Inflammatory macrophage (primary cell): Measurements from ENCODE around the gene CABP4.
"Not testable (repeated sequence)": the region's sequence is repeated elsewhere in the genome, so short reads cannot be mapped to it uniquely, and the experiment has no call there.

Source experiments
- DNase-seq, 2 donors: peaks; one replicate each; pipeline ENCODE4 v3.0.0-alpha.2; 2020 to 2022

Gene CABP4

DNA sequence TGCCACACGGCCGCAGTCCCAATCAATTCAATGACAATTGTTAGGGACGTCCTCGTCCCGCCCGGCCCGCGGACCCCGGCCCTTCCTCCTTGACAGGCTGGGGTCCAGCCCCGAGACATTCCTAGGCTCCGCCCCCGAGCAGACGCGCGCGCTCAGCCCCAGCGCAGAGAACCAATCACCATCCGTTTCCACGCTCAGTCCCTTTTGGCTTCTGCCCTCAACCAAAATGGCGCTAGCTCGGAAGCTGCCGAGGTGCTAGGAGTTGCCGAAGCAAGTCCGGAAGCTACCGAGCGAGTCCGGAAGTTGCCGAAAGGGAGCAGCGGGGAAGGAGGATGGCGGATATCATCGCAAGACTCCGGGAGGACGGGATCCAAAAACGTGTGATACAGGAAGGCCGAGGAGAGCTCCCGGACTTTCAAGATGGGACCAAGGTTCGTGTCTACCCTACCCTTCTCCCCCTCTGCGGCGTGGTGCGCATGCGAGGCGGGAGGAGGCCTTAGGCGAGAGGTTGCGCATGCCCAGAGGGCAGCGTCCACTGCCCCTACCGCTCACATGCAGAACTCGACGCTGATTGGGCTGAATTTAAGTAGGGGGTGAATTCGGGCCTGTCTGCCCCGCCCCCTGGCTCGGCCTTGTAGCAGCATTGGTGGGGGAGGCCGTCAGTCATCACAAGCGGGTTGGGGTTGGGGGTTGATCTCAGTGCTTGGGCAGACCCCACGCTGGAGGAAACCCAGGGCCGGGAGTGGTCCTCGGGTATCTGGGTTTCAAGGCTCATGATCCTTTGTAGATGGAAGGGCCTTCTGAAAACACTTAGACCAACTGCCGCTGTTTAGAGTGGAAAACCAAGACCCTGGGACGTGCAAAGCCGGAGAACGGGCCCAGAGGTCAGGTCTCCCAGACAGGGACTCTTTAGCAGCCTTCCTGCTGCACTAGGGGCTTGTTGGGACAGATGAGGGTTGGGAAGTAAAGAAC is 28.0 kb downstream of the CABP4 start, which contains the start of gene AIP:
TSS of gene AIP (plus strand) at position 200 of the 972 bp plus-strand sequence. CDS start at position 333, 133 bp downstream.
- peak; percentile 99 for DNase-seq

DNA sequence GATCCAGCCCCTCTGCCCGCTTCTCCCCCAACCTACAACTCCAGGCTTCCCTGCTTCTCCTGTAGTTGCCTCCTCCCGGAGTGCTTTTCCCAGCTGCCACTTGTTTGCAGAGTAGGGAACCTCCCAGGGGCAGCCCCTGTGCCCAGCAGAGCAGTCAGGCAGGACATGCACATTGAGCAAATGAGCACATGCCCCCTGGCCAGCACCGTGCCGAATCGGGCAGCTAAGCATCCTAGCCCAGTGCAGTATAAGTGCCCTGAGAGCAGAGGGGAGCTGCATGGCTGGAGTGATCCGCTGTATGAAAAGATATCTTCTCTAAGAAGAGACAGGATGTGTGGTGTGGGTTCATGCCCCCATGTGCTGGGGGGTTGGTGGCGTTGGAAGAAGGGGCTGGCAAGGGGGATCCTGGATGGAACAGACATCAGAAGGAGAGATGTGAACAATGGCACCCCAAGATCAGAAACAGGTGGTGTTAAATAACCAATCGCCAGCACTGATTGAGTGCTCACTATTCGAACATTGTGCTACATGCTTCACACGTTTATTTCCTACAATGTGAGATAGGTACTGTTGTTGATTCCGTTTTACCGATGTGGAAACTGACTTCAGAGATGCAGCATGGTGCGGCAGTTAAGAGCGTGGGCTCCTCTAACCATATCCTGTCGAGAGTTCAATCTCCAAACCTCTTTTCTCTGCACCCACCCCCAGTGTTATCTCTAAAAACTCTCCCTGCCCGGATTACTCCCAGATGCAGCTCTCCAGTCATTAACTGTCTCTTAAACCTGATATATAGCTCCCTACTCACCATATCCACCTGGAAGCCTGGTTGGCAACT is 28.9 kb downstream of the CABP4 start:
- DNase-seq = no peak

DNA sequence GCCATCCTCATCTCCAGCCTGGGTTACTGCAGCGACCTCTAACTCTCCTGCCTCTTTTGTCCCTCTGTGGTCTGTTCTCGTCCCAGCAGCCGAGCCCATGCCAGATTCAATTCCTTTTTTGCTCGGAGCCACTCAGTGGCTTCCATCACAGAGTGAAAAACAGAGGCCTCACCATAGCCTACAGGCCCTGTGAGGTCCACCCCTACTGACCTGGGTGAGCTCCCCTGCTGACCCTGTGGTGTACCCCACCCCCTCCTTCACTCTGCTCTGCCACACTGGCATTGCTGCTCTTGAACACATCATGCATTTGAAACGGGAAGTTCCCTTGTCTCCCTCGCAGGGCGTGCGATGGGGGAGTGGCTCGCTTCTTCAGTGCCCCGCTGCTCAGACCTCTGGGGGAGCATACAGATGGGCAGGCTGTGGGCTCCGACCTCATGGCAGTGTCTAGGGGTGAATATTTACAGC is 29.7 kb downstream of the CABP4 start:
- peak; percentile 60 to 68 for DNase-seq

DNA sequence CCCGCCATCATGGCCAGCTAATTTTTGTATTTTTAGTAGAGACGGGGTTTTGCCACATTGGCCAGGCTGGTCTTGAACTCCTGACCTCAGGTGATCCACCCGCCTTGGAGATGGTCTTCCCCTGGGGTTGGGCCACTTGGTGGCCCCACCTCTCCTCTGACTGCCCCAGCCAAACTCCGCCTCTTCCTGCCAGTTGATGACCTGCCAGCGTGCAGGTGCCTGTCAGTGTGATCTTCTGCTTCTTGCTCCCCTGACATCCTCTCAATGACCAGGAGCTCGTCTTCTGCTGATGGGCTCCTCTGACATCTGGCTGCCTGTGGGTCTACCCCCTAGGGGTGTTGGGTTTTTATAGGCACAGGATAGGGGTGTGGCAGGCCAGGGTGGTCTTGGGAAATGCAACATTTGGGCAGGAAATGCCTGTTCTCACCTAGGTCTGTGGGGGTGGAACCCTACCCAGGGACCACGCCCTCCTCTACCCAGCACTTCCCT is 30.8 kb downstream of the CABP4 start:
- not testable (repeated sequence) for DNase-seq

DNA sequence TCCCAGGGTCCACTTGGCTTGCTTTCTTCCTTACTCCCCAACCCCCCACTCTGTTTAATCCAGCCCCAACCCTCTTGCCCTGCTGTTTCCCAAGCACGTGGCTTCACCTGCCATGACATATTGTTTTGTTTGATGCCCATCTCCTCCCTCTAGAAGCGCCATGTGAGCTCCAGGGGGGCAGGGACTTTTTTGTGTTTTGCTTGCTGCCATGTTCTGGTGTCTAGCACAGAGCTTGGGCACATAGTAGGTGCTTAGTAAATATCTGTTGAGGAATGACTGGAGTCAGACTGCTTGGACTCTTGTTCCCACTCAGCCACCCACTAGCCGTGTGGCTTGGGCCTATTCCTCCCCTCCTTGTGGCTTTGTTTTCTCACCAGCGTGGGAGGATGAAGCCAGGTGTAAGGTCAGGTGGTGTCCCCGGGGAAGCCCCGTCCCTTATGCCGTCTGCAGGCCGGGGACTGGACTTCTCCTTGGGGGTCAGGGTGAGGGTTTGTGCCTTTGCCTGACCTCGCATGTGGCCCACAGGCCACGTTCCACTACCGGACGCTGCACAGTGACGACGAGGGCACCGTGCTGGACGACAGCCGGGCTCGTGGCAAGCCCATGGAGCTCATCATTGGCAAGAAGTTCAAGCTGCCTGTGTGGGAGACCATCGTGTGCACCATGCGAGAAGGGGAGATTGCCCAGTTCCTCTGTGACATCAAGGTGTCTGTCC is 31.5 kb downstream of the CABP4 start:
- no peak for DNase-seq

DNA sequence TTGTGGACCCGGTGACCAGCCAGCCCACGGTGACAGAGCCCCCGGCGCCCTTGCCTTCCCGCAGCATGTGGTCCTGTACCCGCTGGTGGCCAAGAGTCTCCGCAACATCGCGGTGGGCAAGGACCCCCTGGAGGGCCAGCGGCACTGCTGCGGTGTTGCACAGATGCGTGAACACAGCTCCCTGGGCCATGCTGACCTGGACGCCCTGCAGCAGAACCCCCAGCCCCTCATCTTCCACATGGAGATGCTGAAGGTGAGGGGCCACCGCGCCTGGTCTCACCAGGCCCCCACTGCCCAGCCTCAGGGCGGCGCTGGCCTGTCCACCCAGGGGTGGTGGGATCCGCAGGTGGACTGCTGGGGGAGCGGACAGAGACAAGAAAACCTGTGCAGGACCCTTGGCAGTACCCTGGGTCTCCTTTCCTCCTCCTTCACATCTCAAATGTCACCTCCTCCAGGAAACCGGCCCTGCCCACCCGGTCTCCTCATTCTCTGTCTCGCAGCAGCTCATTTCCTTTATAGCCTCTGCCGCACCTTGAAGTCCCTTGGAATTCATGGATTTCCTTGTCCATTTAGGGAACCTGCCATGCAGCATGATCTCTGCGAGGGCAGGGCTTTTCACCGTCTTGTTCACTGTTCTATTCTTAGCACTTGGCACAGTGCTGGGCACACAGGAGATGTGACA is 34.2 kb downstream of the CABP4 start:
- no peak for DNase-seq

DNA sequence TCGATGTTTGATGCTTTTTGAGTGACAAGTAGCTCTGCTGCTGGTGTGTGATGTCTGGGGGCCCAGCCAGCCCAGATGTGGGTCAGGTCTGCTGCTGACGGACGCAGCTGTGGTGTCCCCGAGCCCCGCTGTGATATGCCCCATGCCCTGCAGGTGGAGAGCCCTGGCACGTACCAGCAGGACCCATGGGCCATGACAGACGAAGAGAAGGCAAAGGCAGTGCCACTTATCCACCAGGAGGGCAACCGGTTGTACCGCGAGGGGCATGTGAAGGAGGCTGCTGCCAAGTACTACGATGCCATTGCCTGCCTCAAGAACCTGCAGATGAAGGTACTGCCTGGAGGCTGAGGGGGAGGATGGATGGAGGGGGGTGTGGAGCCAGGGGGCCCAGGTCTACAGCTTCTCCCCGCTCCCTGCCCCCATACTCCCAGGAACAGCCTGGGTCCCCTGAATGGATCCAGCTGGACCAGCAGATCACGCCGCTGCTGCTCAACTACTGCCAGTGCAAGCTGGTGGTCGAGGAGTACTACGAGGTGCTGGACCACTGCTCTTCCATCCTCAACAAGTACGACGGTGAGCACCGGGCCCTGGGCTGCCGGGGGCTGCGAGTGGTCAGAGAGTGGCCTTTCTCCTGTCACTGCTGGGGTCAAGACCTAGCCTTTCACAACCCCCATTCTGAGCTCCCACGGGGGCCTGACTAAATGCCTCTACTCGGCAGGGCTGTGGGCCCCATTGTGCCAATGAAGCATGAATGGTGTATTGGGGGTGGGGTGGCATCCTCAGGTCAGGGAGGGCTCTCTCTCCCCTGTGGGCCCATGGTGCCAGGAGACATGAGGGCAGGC is 35.0 kb downstream of the CABP4 start:
- DNase-seq = no peak

DNA sequence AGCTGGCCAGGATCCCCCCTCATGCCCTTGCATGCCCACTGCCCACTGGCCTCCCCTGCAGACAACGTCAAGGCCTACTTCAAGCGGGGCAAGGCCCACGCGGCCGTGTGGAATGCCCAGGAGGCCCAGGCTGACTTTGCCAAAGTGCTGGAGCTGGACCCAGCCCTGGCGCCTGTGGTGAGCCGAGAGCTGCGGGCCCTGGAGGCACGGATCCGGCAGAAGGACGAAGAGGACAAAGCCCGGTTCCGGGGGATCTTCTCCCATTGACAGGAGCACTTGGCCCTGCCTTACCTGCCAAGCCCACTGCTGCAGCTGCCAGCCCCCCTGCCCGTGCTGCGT is 35.5 kb downstream of the CABP4 start:
- DNase-seq = no peak

DNA sequence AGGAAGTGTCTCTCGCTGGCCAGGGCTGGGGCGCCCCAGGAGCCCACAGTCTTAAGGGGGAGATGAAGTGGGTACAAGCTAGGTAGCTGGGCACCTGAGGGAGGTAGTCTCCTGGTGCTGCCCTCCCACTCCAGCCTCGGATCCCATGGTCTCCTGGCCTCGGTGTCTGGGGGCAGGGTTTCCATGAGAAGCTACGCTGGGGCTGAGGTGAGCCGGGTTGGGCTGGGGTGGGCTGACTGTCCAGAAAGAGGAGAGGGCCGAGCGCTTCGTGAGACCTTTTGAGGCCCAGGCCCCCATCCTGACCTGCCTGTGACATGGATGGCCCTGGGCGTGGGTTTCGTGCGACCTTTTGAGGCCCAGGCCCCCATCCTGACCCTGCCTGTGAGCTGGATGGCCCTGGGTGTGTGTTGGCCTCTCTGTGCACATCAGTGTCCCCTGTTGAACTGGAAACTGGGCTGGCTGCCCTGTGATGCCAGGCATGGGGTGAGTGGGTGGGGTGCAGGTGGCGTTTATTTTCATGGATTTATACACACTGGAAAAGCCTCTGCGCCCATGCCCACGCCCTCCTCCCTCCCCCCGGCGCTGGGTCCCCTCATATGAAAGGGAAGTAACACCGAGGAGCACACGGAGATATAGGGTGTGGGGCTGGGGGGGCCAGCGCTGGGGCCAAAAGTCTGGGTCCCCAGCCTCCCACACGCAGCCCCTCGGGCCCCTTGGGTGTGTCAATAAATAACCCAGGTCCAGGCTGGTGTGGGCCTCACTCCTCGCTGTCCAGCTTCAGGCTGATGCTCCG is 36.3 kb downstream of the CABP4 start:
- DNase-seq = no peak

DNA sequence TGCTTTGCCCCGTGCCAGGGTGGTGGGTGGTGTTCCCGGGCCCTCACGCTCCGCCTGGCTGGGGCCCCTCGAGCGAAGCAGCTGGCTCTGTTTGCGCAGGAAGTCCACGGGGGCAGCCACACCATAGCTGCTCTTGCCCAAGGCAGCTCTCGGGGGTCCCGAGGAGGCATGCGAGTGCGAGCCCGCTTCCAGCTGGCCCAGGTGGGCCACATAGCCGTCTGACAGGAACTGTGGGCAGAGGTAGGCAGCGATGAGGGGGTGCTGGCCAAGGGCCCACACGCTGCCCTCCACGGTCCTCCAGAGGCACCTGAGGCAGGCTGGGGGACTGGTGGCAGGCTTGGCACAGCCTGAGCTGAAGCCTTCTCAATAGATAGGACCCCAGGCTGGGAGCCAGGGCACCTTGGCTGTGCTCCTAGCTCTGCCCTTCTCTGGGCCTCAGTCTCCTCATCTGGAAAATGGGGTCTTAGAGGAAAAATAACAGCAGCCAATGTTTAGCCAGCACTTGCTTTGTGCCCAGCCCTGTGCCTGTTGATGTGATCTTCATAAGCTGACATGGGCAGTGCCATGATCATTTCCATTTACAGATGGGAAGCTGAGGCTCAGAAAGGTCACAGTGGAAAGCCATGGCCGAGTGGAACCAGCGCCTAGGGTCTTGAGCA is 37.0 kb downstream of the CABP4 start:
- DNase-seq = no peak

DNA sequence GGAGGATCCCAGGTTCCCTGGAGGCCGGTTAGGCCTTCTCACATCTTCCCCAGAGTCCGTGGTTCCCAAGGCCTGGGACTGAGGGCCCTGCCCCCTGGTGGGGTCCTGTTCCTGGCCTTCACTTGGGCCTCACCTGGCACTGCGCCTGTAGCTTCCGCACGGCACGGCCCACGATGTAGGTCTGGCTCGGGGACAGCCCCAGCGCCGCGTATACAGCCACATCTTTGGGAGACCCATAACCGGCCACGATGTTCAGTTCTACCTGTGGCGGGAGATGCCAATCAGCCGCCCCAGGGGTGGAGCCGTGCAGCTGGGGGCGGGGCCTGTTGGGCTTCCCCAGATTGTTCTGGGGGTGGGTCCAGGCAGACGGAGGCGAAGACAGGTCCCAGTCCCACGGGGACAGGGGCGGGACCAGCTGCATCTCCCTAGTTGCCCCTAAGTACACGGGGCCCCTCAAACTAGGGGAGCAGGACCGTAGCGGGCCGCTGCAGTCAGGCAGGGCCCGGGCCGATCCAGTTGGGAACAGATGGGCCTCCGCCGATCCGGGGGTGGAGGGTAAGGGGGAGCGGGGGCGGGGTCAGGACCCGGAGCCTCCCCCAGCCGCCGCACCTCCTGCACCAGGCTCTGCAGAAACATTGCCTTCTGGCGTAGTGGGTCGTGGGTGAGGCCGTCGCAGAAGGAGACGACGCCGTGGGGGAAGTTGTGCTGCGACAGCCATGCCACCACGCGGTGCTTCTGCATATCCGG is 37.8 kb downstream of the CABP4 start:
- no peak for DNase-seq

DNA sequence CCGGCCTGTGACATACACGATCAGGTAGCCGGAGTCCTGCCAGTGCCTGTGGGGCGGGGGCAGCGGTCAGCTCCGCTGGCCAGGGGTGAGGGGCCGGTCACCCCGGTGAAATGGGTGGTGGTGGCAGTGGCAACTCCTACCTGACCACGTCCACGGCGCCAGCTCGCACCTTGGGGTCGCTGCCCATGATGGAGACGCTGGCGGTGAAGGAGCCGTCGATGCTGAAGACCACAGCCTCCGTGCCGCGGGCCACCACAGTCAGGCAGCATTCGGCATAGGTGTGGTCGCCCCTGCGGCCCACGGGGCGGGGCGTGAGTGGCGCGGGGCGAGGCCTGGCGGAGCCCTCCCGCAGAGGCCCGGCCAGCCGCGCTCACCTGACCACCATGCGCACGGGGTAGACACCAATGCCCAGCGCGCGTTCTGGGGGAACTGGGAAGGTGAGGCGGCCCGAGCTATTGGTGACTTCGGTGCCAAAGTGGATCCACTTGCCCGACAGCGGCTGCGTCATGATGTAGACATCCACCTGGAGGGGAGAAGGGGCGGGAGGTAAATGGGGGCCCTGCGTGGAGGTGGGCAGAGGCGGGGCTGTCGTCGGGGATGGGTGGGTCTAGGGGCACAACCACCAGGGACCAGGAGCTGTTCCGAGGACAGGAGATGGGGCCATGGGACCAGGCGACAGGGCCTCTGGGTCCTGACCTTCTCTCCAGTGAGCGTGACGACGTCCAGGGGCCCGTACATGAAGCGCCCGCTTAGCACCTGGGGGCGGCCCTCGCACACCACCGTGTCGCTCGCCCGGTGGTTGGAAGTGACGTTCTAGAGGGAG is 38.6 kb downstream of the CABP4 start:
- no peak for DNase-seq

DNA sequence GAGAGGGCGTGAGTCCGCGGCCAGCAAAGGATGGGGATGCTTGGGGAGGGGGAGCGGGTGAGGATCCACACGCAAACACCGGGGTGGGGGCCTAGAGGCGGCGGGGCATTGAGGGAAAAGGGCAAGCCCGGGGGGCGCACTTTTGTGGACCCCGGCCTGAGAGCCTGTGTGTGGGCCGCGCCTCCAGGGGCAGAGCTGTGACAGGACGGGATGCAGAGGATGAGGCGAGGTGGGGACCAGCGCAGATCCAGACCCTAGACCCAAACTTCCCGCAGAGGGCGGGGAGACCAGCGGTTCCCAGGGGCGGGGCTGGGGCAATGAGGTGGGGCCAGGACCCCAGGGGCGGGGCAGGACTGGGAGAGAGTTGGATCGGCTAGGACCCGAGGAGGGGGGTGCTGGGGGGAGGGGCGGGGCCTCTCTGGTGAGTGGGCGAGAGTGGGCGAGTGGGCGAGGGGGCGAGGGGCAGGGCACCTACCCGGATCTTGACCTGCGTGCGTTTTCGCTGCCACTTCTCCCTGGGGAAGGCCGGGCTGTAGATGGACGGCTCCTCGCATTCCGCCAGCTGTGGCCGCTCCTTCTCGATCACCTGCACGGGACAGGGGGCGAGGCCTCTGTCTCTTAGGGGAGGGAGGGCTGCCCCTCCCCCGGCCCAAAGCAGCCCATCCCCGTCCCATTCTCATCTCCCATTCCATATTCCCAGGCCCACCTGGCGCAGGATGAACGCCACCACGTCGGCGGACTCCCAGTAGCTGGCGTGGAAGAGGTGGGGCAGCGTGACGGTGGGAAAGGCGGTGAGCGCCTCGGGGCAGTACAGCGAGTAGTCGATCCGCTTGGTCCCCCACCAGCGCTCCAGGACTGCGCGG is 39.4 kb downstream of the CABP4 start:
- DNase-seq = no peak

DNA sequence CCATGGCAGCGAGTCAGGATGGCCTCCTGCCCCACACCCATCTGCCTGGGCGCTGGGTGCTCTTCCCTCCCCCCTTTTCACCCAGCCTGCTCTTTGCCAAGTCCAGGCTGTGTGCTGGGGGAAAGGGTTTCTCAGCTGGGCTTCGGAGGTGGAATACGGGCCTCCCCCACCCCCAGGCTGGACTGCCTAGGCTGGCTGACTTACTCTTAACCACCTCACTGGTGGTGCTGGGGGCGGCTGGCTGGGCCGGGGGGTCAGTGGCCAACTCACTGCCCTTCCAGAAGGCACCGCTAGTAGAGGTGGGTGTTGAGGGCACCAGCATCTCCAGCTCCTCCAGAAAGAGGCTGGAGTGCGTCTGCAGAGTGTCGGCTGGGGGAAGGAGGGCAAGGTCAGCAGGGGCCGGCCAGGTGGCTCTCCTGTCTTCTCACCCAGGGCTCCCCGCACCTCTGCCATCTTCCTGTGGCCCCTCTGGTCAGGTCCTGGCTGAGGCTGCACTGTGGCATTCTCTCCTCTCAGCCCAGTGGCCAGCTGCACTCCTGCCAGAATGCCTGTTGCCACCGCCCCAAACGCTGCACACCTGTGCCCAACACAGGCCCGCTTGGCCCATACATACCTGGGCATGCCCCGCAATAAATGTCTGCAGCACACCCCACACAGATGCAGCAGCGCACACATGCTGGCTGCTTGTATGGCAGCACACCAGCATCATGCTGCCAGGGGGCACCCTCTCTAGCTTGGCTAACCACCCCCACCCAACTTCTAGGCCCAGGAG is 40.3 kb downstream of the CABP4 start:
- no peak for DNase-seq

DNA sequence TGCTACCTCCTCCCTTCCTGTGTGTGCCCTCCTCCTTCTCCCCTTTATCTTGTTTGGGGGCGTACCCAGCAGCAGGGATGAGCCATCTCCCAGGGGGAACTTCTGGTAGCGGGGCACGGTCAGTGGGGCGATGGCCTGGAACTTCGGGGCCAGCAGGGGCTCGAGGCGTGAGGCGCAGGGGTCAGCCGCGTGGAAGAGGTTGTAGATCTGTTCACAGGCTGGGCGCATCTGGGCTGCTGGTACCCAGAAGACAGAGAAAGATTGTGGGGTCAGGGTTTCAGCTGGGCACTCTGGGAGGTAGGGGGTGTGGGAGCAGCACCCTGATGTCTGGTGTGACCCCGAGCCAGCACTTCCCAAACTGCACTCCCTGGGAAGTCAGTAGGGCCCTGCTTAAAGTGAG is 41.0 kb downstream of the CABP4 start:
- DNase-seq = no peak

DNA sequence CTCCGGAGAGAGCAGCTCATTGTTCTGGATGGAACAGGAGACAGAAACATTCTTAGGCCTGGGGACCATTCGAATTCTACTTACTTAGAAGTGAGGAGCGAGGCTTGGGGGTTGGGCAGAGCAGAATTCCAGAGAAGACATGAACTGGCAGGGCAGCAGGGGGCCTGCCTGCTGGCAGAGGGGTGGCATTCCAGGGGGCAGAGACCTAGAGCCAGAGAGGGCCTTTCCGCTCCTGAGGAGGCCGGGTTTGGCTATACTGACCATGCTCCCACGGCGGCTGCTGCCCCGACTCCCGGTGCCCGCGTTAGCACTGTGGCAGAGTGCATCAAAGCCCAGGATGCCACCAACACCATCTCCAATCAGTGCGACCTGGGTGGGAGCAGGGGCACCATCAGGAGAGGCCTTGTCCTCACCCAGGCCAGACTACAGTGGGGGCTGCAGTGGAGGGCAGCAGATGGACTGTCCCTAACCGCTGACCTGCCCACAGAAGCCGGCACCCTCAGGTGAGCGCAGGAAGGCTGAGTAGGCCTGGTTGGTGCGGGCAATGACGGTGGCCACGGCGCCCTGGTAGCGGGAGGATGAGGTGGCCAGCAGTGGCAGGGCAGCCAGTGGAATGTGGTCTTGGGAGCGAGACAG is 42.6 kb downstream of the CABP4 start:
- DNase-seq = no peak
